Measurements from ENCODE around the gene ZNF750. TPM values are rescaled to one million over a fixed set of nuclear protein-coding genes. Genes with fewer than 3 reads are reported as not detected.

Gene ZNF750
- total and polyA plus RNA-seq, 4 donors, result 0.02 to 0.08 TPM; not detected in 2

DNA sequence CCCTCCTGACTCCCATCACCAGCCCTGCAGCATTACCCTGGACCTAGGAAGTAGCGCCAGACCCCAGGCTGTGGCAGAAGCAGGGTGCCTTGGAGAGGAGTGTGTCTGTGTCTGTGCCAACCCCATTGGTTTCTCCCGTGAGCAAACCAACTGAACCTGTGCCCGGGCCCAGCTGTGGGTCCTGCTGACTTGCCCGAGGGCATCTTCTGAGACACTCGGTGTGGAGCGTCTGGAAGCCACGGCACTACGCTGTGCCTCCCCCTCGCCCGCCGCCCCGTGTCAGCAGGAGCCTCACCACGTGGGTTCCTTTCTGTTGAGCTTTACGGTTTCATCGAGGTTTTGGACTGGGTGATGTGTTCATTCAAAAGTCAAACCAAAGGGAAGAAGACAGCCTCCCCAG is 27.8 kb downstream of the ZNF750 start:
- Histone ChIP-seq H3K4me1 (ENCODE audit: control insufficient read depth in 4 of 4, insufficient read depth in 4 of 4, low read length in 3 of 4) (no peaks in the 10 kb centered on the region), H3K9ac (ENCODE audit: low read depth in 1 of 2, low read length in 2 of 2) (no peak overlapping the region), H3K9me3 (ENCODE audit: control insufficient read depth in 4 of 4, low read length in 3 of 4) (no peaks in the 10 kb centered on the region), H3K27ac (ENCODE audit: low read depth in 1 of 2, low read length in 2 of 2) (no peak overlapping the region), H3K4me3 (ENCODE audit: low read depth in 1 of 3, low read length in 3 of 3) (no peak overlapping the region), H3K27me3 (ENCODE audit: control insufficient read depth in 4 of 4, insufficient read depth in 4 of 4, low read length in 3 of 4) (no peaks in the 10 kb centered on the region), H3K36me3 (ENCODE audit: control insufficient read depth in 4 of 4, insufficient read depth in 3 of 4, low read depth in 1 of 4, low read length in 3 of 4) (peaks cover 3 to 43% (median 12%) of the 10 kb centered on the region in 4 donors)
- TF ChIP-seq HNF4G (IDR thresholded peaks at IDR 0.05), result no peak
- no peak for TF ChIP-seq YY1 (IDR thresholded peaks at IDR 0.05)
- TF ChIP-seq, protein P1, sequence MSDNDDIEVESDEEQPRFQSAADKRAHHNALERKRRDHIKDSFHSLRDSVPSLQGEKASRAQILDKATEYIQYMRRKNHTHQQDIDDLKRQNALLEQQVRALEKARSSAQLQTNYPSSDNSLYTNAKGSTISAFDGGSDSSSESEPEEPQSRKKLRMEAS (IDR thresholded peaks at IDR 0.05), result no peak
- TF ChIP-seq RXRA (IDR thresholded peaks at IDR 0.05), result no peak
- TF ChIP-seq TAF1 (conservative IDR thresholded peaks at IDR 0.05), result no peak
- TF ChIP-seq, protein P2, sequence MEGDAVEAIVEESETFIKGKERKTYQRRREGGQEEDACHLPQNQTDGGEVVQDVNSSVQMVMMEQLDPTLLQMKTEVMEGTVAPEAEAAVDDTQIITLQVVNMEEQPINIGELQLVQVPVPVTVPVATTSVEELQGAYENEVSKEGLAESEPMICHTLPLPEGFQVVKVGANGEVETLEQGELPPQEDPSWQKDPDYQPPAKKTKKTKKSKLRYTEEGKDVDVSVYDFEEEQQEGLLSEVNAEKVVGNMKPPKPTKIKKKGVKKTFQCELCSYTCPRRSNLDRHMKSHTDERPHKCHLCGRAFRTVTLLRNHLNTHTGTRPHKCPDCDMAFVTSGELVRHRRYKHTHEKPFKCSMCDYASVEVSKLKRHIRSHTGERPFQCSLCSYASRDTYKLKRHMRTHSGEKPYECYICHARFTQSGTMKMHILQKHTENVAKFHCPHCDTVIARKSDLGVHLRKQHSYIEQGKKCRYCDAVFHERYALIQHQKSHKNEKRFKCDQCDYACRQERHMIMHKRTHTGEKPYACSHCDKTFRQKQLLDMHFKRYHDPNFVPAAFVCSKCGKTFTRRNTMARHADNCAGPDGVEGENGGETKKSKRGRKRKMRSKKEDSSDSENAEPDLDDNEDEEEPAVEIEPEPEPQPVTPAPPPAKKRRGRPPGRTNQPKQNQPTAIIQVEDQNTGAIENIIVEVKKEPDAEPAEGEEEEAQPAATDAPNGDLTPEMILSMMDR (IDR thresholded peaks at IDR 0.05; ENCODE audit: low read depth, low read length, missing input control), result no peak
- TF ChIP-seq JUND (IDR thresholded peaks at IDR 0.05), result no peak
- TF ChIP-seq, protein P3, sequence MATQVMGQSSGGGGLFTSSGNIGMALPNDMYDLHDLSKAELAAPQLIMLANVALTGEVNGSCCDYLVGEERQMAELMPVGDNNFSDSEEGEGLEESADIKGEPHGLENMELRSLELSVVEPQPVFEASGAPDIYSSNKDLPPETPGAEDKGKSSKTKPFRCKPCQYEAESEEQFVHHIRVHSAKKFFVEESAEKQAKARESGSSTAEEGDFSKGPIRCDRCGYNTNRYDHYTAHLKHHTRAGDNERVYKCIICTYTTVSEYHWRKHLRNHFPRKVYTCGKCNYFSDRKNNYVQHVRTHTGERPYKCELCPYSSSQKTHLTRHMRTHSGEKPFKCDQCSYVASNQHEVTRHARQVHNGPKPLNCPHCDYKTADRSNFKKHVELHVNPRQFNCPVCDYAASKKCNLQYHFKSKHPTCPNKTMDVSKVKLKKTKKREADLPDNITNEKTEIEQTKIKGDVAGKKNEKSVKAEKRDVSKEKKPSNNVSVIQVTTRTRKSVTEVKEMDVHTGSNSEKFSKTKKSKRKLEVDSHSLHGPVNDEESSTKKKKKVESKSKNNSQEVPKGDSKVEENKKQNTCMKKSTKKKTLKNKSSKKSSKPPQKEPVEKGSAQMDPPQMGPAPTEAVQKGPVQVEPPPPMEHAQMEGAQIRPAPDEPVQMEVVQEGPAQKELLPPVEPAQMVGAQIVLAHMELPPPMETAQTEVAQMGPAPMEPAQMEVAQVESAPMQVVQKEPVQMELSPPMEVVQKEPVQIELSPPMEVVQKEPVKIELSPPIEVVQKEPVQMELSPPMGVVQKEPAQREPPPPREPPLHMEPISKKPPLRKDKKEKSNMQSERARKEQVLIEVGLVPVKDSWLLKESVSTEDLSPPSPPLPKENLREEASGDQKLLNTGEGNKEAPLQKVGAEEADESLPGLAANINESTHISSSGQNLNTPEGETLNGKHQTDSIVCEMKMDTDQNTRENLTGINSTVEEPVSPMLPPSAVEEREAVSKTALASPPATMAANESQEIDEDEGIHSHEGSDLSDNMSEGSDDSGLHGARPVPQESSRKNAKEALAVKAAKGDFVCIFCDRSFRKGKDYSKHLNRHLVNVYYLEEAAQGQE (IDR thresholded peaks at IDR 0.05), result no peak
- TF ChIP-seq, protein P4, sequence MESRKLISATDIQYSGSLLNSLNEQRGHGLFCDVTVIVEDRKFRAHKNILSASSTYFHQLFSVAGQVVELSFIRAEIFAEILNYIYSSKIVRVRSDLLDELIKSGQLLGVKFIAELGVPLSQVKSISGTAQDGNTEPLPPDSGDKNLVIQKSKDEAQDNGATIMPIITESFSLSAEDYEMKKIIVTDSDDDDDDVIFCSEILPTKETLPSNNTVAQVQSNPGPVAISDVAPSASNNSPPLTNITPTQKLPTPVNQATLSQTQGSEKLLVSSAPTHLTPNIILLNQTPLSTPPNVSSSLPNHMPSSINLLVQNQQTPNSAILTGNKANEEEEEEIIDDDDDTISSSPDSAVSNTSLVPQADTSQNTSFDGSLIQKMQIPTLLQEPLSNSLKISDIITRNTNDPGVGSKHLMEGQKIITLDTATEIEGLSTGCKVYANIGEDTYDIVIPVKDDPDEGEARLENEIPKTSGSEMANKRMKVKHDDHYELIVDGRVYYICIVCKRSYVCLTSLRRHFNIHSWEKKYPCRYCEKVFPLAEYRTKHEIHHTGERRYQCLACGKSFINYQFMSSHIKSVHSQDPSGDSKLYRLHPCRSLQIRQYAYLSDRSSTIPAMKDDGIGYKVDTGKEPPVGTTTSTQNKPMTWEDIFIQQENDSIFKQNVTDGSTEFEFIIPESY (IDR thresholded peaks at IDR 0.05), result no peak
- no peak for TF ChIP-seq HNF4A (conservative IDR thresholded peaks at IDR 0.05)
- TF ChIP-seq, protein P5, sequence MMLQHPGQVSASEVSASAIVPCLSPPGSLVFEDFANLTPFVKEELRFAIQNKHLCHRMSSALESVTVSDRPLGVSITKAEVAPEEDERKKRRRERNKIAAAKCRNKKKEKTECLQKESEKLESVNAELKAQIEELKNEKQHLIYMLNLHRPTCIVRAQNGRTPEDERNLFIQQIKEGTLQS (IDR thresholded peaks at IDR 0.05), result no peak
- TF ChIP-seq NR2F2 (IDR thresholded peaks at IDR 0.05), result no peak
- no peak for TF ChIP-seq EGR1 (IDR thresholded peaks at IDR 0.05; ENCODE audit: low read depth in 2 of 2)
- no peak for TF ChIP-seq GABPA (IDR thresholded peaks at IDR 0.05 in 1 of 2, conservative IDR thresholded peaks at IDR 0.05 in 1 of 2)
- no peak for DNase-seq (ENCODE audit: low spot score)
- WGBS, result 96% methylated on average over 15 of the region's 15 CpGs
